ENCODE results near the gene CTPS1. TPM values are rescaled to one million over a fixed set of nuclear protein-coding genes. Genes with fewer than 3 reads are reported as not detected.

Gene CTPS1
- total RNA-seq, 4 donors from 2014 or later: 30.9 to 70.1 (median 51.3) TPM

- no peak overlapping the region for H3K4me3 ChIP-seq
- TF ChIP-seq POLR2A (IDR thresholded peaks at IDR 0.05) (no peak), CTCF (IDR thresholded peaks at IDR 0.05) (no peak)
- H3K36me3 ChIP-seq: no peaks in the 10 kb centered on the region
- no peaks in the 10 kb centered on the region for H3K9me3 ChIP-seq
- H3K4me1 ChIP-seq: peaks cover 0 to 5% of the 10 kb centered on the region in 2 donors
- intact Hi-C loops (cut with DNase I; ENCODE audit: low total_unique reads): no loop called here
- DNase-seq: no peak
- H3K27me3 ChIP-seq: no peaks in the 10 kb centered on the region
- no peak overlapping the region for H3K27ac ChIP-seq
Observed at GRCh38 chr1:40974945-40975344, 4.6 kb upstream of the CTPS1 start.

- DNase-seq: no peak
- H3K27ac ChIP-seq: no peak overlapping the region
- H3K9me3 ChIP-seq: no peaks in the 10 kb centered on the region
Observed at GRCh38 chr1:40976952-40977690, 2.4 kb upstream of the CTPS1 start.

DNA sequence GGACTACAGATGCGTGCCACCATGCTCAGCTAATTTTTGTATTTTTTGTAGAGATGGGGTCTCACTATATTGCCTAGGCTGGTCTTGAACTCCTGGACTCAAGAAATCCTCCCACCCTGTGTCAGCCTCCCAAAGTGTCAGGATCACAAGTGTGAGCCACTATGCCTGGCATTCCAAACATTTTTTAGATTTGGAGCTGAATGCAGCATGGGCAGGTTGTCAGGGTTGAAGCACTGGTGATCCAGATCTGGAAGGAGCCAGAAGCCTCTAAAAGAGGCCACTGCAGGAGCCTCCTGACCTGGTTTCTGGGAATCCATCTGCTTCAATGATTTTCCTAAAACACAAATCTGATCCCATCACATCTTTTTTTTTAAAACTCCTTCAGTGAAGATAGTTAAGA is 1.8 kb upstream of the CTPS1 start:
- Histone ChIP-seq H3K9me3 (no peaks in the 10 kb centered on the region), H3K27ac (no peak overlapping the region), H3K4me3 (no peak overlapping the region), H3K27me3 (no peaks in the 10 kb centered on the region), H3K4me1 (peaks cover 3 to 5% of the 10 kb centered on the region in 2 donors), H3K36me3 (no peaks in the 10 kb centered on the region)
- DNase-seq: no peak
- TF ChIP-seq CTCF (IDR thresholded peaks at IDR 0.05): no peak
- TF ChIP-seq POLR2A (IDR thresholded peaks at IDR 0.05): no peak
- intact Hi-C loops (cut with DNase I; ENCODE audit: low total_unique reads): no loop called here

More at GRCh38 chr1:40976952-40977690, 2.4 kb upstream of the CTPS1 start:
- no peaks in the 10 kb centered on the region for H3K36me3 ChIP-seq
- TF ChIP-seq POLR2A (IDR thresholded peaks at IDR 0.05): no peak
- no peak for TF ChIP-seq CTCF (IDR thresholded peaks at IDR 0.05)
- no peaks in the 10 kb centered on the region for H3K27me3 ChIP-seq
- peaks cover 3 to 5% of the 10 kb centered on the region in 2 donors for H3K4me1 ChIP-seq
- intact Hi-C loops (cut with DNase I; ENCODE audit: low total_unique reads): no loop called here
- no peak overlapping the region for H3K4me3 ChIP-seq

DNA sequence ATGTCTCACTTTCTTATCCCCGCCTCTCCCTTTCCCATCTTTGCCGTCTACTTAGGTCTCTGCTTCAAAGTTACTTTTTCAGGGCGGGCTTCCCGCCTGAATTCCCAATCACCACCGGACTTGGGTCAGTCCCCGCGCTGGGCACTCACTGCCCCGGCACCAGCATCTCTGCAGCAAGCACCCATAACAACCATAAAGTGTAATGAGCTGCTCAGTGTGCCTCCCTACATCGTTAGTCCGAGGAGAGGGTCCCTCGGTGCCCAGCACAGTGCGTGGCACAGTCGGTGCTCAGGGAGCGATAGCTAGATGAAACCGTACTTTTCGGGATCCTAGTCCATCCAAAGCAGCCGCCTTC is 633 bp upstream of the CTPS1 start:
- Histone ChIP-seq H3K4me3 (peak overlapping the region; percentile 54 to 62), H3K36me3 (no peaks in the 10 kb centered on the region), H3K9me3 (no peaks in the 10 kb centered on the region), H3K27ac (peak overlapping the region; percentile 97 to 98), H3K4me1 (peaks cover 5 to 10% of the 10 kb centered on the region in 2 donors), H3K27me3 (no peaks in the 10 kb centered on the region)
- DNase-seq: peak; percentile 21 to 38
- intact Hi-C loops (cut with DNase I; ENCODE audit: low total_unique reads): no loop called here
- TF ChIP-seq POLR2A (IDR thresholded peaks at IDR 0.05) (no peak), CTCF (IDR thresholded peaks at IDR 0.05) (no peak)

- no peaks in the 10 kb centered on the region for H3K9me3 ChIP-seq
- no peak for DNase-seq
- intact Hi-C loops (cut with DNase I; ENCODE audit: low total_unique reads): no loop called here
- H3K27ac ChIP-seq: peak overlapping the region; percentile 97 to 98
- H3K27me3 ChIP-seq: no peaks in the 10 kb centered on the region
- H3K4me1 ChIP-seq: peaks cover 5 to 10% of the 10 kb centered on the region in 2 donors
- TF ChIP-seq POLR2A (IDR thresholded peaks at IDR 0.05) (no peak), CTCF (IDR thresholded peaks at IDR 0.05) (no peak)
- no peaks in the 10 kb centered on the region for H3K36me3 ChIP-seq
- peak overlapping the region; percentile 54 to 62 for H3K4me3 ChIP-seq
Observed at GRCh38 chr1:40980068-40980452, 564 bp downstream of the CTPS1 start.

All from uterus (tissue), 4 donors.